Measurements from ENCODE around the gene SNRPB.
"Not testable (repeated sequence)": the region's sequence is repeated elsewhere in the genome, so short reads cannot be mapped to it uniquely, and the experiment has no call there.

The SNRPB gene

GRCh38 chr20:2509794-2510193 is 39.2 kb upstream of the SNRPB start:
- TF ChIP-seq CTCF (IDR thresholded peaks at IDR 0.05; ENCODE audit: insufficient read depth, low read depth, low read length, missing control alignments) = no peak
- H3K4me3 ChIP-seq (ENCODE audit: low read length) = peak overlapping the region; percentile 94
- DNase-seq (ENCODE audit: low read depth) = no peak

GRCh38 chr20:2509468-2509781 is 38.8 kb upstream of the SNRPB start:
- H3K4me3 ChIP-seq (ENCODE audit: low read length) = peak overlapping the region; percentile 94
- no peak for TF ChIP-seq CTCF (IDR thresholded peaks at IDR 0.05; ENCODE audit: insufficient read depth, low read depth, low read length, missing control alignments)
- DNase-seq (ENCODE audit: low read depth) = no peak

- peak; percentile 84 for DNase-seq (ENCODE audit: low read depth)
- TF ChIP-seq CTCF (IDR thresholded peaks at IDR 0.05; ENCODE audit: insufficient read depth, low read depth, low read length, missing control alignments) = no peak
- peak within 1 kb of the TSS; percentile 94 for H3K4me3 ChIP-seq (ENCODE audit: low read length)
Observed at GRCh38 chr20:2508631-2509467, 38.3 kb upstream of the SNRPB start, which contains the start of gene ZNF343. ZNF343 (minus strand) TSS chr20:2508915; CDS start chr20:2493895, 15,020 bp downstream.

GRCh38 chr20:2507875-2508630 is 37.5 kb upstream of the SNRPB start:
- DNase-seq (ENCODE audit: low read depth) = peak; percentile 30
- TF ChIP-seq CTCF (IDR thresholded peaks at IDR 0.05; ENCODE audit: insufficient read depth, low read depth, low read length, missing control alignments) = no peak
- H3K4me3 ChIP-seq (ENCODE audit: low read length) = peak overlapping the region; percentile 94

- H3K4me3 ChIP-seq (ENCODE audit: low read length) = peak overlapping the region; percentile 94
- no peak for TF ChIP-seq CTCF (IDR thresholded peaks at IDR 0.05; ENCODE audit: insufficient read depth, low read depth, low read length, missing control alignments)
- DNase-seq (ENCODE audit: low read depth) = no peak
Observed at GRCh38 chr20:2507464-2507863, 36.9 kb upstream of the SNRPB start.

- DNase-seq (ENCODE audit: low read depth); H3K4me3 ChIP-seq (ENCODE audit: low read length): not testable (repeated sequence)
Observed at GRCh38 chr20:2506426-2506825, 35.8 kb upstream of the SNRPB start.

- not testable (repeated sequence) for DNase-seq (ENCODE audit: low read depth)
Observed at GRCh38 chr20:2504803-2505202, 34.2 kb upstream of the SNRPB start.

GRCh38 chr20:2502808-2503384 is 32.3 kb upstream of the SNRPB start:
- DNase-seq (ENCODE audit: low read depth); H3K4me3 ChIP-seq (ENCODE audit: low read length): not testable (repeated sequence)

More at GRCh38 chr20:2504803-2505202, 34.2 kb upstream of the SNRPB start:
- not testable (repeated sequence) for H3K4me3 ChIP-seq (ENCODE audit: low read length)

All from epithelial cell of esophagus (primary cell).